AG04449 (cell line): Measurements from ENCODE around the gene TTYH2.
A peak's percentile ranks its signal among the peaks of the same experiment; 100 is the strongest.

Experiments used
- CTCF ChIA-PET: fragments of 350-600 bp; formaldehyde crosslinking; extraction: SDS; loops from one replicate; lab custom pipeline; 2021; ENCODE audit warnings: antibody characterized with exemption; lab: Yijun Ruan, JAX
- POLR2A ChIA-PET: fragments of 400-600, 350-600 bp; formaldehyde crosslinking; extraction: SDS; loops from one replicate; lab custom pipeline; 2020; ENCODE audit warnings: antibody characterized with exemption, inconsistent platforms; lab: Yijun Ruan, JAX
- DNase-seq: peaks from one replicate; pipeline ENCODE4 v3.0.0-alpha.2; 2010; ENCODE audit warnings: low read depth, low spot score
- H3K4me3 ChIP-seq: 2 replicates; pipeline ENCODE4 v1.5.1; 2011; ENCODE audit warnings: low read depth, mild to moderate bottlenecking, control low read depth, low read length
- CTCF ChIP-seq: IDR thresholded peaks from one replicate; pipeline ENCODE4 v1.5.1; 2011; ENCODE audit warnings: mild to moderate bottlenecking, moderate library complexity, low read length, control low read depth, inconsistent platforms; ENCODE audit not compliant: insufficient read depth; ENCODE audit errors: missing control alignments

Gene TTYH2

GRCh38 chr17:74212913-74213791, at the start of gene TTYH2:
TTYH2 (plus strand) TSS chr17:74213571; CDS start chr17:74213588, 17 bp downstream.
- peak; percentile 17 for DNase-seq
- POLR2A ChIA-PET, result interaction anchor here (0.5 to 2.0 kb wide), 3 partner anchors 9 to 1840 kb away, joined by 3 to 16 read pairs (median 3); partner anchors contain the start of gene RPL38
- peak; percentile 46 for TF ChIP-seq CTCF
- H3K4me3 ChIP-seq, result peak within 1 kb of the TSS; percentile 60
- CTCF ChIA-PET, result interaction anchor here (0.7 to 11.2 kb wide), 3 partner anchors 12 to 82 kb away, joined by 3 to 101 read pairs (median 3); partner anchors contain the start of gene RPL38

- ChIA-PET POLR2A (no interaction called here), CTCF (no interaction called here)
- no peak for DNase-seq
- no peak for TF ChIP-seq CTCF
- H3K4me3 ChIP-seq, result no peak overlapping the region
Observed at GRCh38 chr17:74163836-74164235, 49.5 kb upstream of the TTYH2 start.

GRCh38 chr17:74164446-74165045, 48.8 kb upstream of the TTYH2 start:
- CTCF ChIA-PET, result no interaction called here

DNA sequence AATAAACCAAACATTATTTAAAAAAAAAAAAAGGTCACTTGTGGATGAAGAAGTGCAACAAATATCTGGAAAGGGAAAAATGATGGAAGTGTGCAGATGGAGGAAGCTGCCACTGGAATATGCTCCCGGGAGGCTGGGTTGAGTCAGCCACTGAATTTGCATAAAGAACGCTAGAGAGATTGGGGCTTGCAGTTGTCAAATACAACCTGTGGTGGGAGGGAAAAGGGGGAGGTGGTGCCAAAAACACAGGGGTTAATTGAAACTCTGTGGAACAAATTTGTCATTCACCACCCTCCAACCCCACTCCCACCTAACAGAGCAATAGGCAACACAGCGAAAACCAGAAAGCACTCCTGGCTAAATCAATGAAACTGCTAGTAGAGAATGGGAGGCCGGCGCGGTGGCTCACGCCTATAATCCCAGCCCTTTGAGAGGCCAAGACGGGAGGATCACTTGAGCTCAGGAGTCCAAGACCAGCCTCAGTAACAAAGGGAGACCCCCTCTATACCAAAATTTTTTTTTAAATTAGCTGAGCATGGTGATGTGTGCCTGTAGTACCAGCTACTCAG, 47.5 kb upstream of the TTYH2 start:
- DNase-seq, result no peak
- ChIA-PET CTCF (no interaction called here), POLR2A (no interaction called here)
- no peak for TF ChIP-seq CTCF
- no peak overlapping the region for H3K4me3 ChIP-seq

More at GRCh38 chr17:74164446-74165045, 48.8 kb upstream of the TTYH2 start:
- H3K4me3 ChIP-seq, result no peak overlapping the region
- no peak for TF ChIP-seq CTCF
- POLR2A ChIA-PET, result no interaction called here
- DNase-seq, result no peak

DNA sequence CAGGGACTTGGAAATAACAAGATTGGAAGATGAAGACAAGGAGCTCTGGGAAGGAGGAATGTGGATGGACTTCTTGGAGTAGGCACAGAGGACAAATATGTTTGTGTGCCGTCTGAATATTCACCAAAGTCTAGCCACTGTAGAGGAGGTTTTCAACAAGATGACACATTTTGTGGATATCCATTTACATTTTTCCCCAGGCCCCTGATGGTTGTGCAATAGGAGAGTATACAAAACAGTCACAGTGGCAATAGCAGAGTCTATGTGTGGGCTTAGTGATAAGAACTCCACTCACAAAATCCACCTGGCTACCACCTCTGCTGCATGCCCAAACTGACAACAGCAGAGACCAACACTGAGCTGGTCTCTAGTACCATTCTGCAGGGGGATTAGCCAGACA, 42.4 kb upstream of the TTYH2 start:
- POLR2A ChIA-PET, result no interaction called here
- CTCF ChIA-PET, result interaction anchor here (1.6 kb wide), 1 partner anchor 81 kb away, joined by 3 read pairs; no protein-coding TSS in a partner anchor
- TF ChIP-seq CTCF, result no peak
- H3K4me3 ChIP-seq, result no peak overlapping the region
- no peak for DNase-seq

- no peak for DNase-seq
- no peak overlapping the region for H3K4me3 ChIP-seq
- CTCF ChIA-PET, result no interaction called here
- POLR2A ChIA-PET, result no interaction called here
- no peak for TF ChIP-seq CTCF
Observed at GRCh38 chr17:74172700-74173099, 40.7 kb upstream of the TTYH2 start.
